ENCODE results near the gene ADAR.

Gene ADAR

GRCh38 chr1:154577346-154578057 lies 30.5 kb downstream of the ADAR start:
- Histone ChIP-seq H3K4me3 (no peak overlapping the region), H3K4me1 (no peaks in the 10 kb centered on the region), H3K9me3 (no peaks in the 10 kb centered on the region), H3K36me3 (peaks cover 13 to 50% (median 35%) of the 10 kb centered on the region in 3 donors), H3K27ac (no peak overlapping the region), H3K27me3 (peaks cover 0 to 8% of the 10 kb centered on the region in 2 donors)
- intact Hi-C loops (cut with DNase I; ENCODE audit: low total_unique reads), result no loop called here
- DNase-seq, result no peak
- no peak for TF ChIP-seq CTCF (IDR thresholded peaks at IDR 0.05)

GRCh38 chr1:154575951-154576566 lies 31.9 kb downstream of the ADAR start:
- H3K4me3 ChIP-seq, result no peak overlapping the region
- H3K9me3 ChIP-seq, result no peaks in the 10 kb centered on the region
- peaks cover 0 to 14% of the 10 kb centered on the region in 2 donors for H3K27me3 ChIP-seq
- DNase-seq, result no peak
- TF ChIP-seq CTCF (IDR thresholded peaks at IDR 0.05), result no peak
- intact Hi-C loops (cut with DNase I; ENCODE audit: low total_unique reads), result no loop called here
- H3K27ac ChIP-seq, result no peak overlapping the region
- no peaks in the 10 kb centered on the region for H3K4me1 ChIP-seq
- H3K36me3 ChIP-seq, result peaks cover 5 to 36% (median 23%) of the 10 kb centered on the region in 3 donors

- peaks cover 3 to 28% (median 15%) of the 10 kb centered on the region in 3 donors for H3K36me3 ChIP-seq
- H3K9me3 ChIP-seq, result no peaks in the 10 kb centered on the region
- intact Hi-C loops (cut with DNase I; ENCODE audit: low total_unique reads), result no loop called here
- H3K27ac ChIP-seq, result no peak overlapping the region
- peaks cover 0 to 19% of the 10 kb centered on the region in 2 donors for H3K27me3 ChIP-seq
- DNase-seq, result no peak
- no peak for TF ChIP-seq CTCF (IDR thresholded peaks at IDR 0.05)
- H3K4me3 ChIP-seq, result no peak overlapping the region
- no peaks in the 10 kb centered on the region for H3K4me1 ChIP-seq
Observed at GRCh38 chr1:154575147-154575927, 32.6 kb downstream of the ADAR start.

GRCh38 chr1:154574716-154575115 lies 33.3 kb downstream of the ADAR start:
- no peak for DNase-seq
- no peak overlapping the region for H3K4me3 ChIP-seq

GRCh38 chr1:154573168-154573510 lies 34.8 kb downstream of the ADAR start:
- no peak for TF ChIP-seq CTCF (IDR thresholded peaks at IDR 0.05)
- Histone ChIP-seq H3K4me3 (no peak overlapping the region), H3K27me3 (peaks cover 0 to 41% of the 10 kb centered on the region in 2 donors), H3K9me3 (no peaks in the 10 kb centered on the region), H3K36me3 (peaks cover 0 to 6% (median 0%) of the 10 kb centered on the region in 3 donors), H3K4me1 (peaks cover 0 to 4% (median under 1%) of the 10 kb centered on the region in 4 donors), H3K27ac (no peak overlapping the region)
- no peak for DNase-seq
- intact Hi-C loops (cut with DNase I; ENCODE audit: low total_unique reads), result no loop called here

More at GRCh38 chr1:154574716-154575115, 33.3 kb downstream of the ADAR start:
- intact Hi-C loops (cut with DNase I; ENCODE audit: low total_unique reads), result no loop called here
- Histone ChIP-seq H3K4me1 (no peaks in the 10 kb centered on the region), H3K27ac (no peak overlapping the region), H3K9me3 (no peaks in the 10 kb centered on the region), H3K27me3 (peaks cover 0 to 26% of the 10 kb centered on the region in 2 donors), H3K36me3 (peaks cover 0 to 22% (median 9%) of the 10 kb centered on the region in 3 donors)
- TF ChIP-seq CTCF (IDR thresholded peaks at IDR 0.05), result no peak

All from tibial artery (tissue), 4 donors.